ENCODE data around the gene IQCK.

The IQCK gene

GRCh38 chr16:19685176-19685575 is 32.9 kb upstream of the IQCK start:
- DNase-seq (ENCODE audit: low spot score) (no peak), ATAC-seq (ENCODE audit: low read depth) (no peak)
- no peak overlapping the region for H3K4me3 ChIP-seq (ENCODE audit: severe bottlenecking)
- no peaks in the 10 kb centered on the region for H3K27me3 ChIP-seq (ENCODE audit: insufficient read depth, poor library complexity, severe bottlenecking)
- TF ChIP-seq CTCF (IDR thresholded peaks at IDR 0.05; ENCODE audit: poor library complexity, severe bottlenecking) = no peak
- no peaks in the 10 kb centered on the region for H3K9me3 ChIP-seq (ENCODE audit: severe bottlenecking)
- no peaks in the 10 kb centered on the region for H3K4me1 ChIP-seq (ENCODE audit: insufficient read depth, poor library complexity, severe bottlenecking)
- H3K36me3 ChIP-seq (ENCODE audit: low read depth) = peaks cover 9% of the 10 kb centered on the region; the same call in 1 of the 2 replicates
- H3K27ac ChIP-seq (ENCODE audit: poor library complexity, severe bottlenecking) = no peak overlapping the region

GRCh38 chr16:19687279-19687678 is 30.8 kb upstream of the IQCK start:
- Histone ChIP-seq H3K36me3 (ENCODE audit: low read depth) (peaks cover 9% of the 10 kb centered on the region; the same call in 1 of the 2 replicates), H3K4me3 (ENCODE audit: severe bottlenecking) (no peak overlapping the region), H3K27me3 (ENCODE audit: insufficient read depth, poor library complexity, severe bottlenecking) (no peaks in the 10 kb centered on the region), H3K27ac (ENCODE audit: poor library complexity, severe bottlenecking) (no peak overlapping the region), H3K4me1 (ENCODE audit: insufficient read depth, poor library complexity, severe bottlenecking) (no peaks in the 10 kb centered on the region), H3K9me3 (ENCODE audit: severe bottlenecking) (no peaks in the 10 kb centered on the region)
- TF ChIP-seq CTCF (IDR thresholded peaks at IDR 0.05; ENCODE audit: poor library complexity, severe bottlenecking) = no peak
- ATAC-seq (ENCODE audit: low read depth) (no peak), DNase-seq (ENCODE audit: low spot score) (no peak)

GRCh38 chr16:19688396-19689024 is 29.6 kb upstream of the IQCK start:
- TF ChIP-seq CTCF (IDR thresholded peaks at IDR 0.05; ENCODE audit: poor library complexity, severe bottlenecking) = no peak
- H3K4me1 ChIP-seq (ENCODE audit: insufficient read depth, poor library complexity, severe bottlenecking) = no peaks in the 10 kb centered on the region
- no peak overlapping the region for H3K4me3 ChIP-seq (ENCODE audit: severe bottlenecking)
- H3K27ac ChIP-seq (ENCODE audit: poor library complexity, severe bottlenecking) = no peak overlapping the region
- H3K36me3 ChIP-seq (ENCODE audit: low read depth) = peaks cover 5% of the 10 kb centered on the region; the same call in 1 of the 2 replicates
- ATAC-seq (ENCODE audit: low read depth) (no peak), DNase-seq (ENCODE audit: low spot score) (no peak)
- H3K9me3 ChIP-seq (ENCODE audit: severe bottlenecking) = no peaks in the 10 kb centered on the region
- no peaks in the 10 kb centered on the region for H3K27me3 ChIP-seq (ENCODE audit: insufficient read depth, poor library complexity, severe bottlenecking)

GRCh38 chr16:19689342-19689741 is 28.7 kb upstream of the IQCK start:
- DNase-seq (ENCODE audit: low spot score) (no peak), ATAC-seq (ENCODE audit: low read depth) (no peak)
- Histone ChIP-seq H3K27me3 (ENCODE audit: insufficient read depth, poor library complexity, severe bottlenecking) (no peaks in the 10 kb centered on the region), H3K36me3 (ENCODE audit: low read depth) (no peaks in the 10 kb centered on the region), H3K4me3 (ENCODE audit: severe bottlenecking) (no peak overlapping the region), H3K4me1 (ENCODE audit: insufficient read depth, poor library complexity, severe bottlenecking) (no peaks in the 10 kb centered on the region), H3K9me3 (ENCODE audit: severe bottlenecking) (no peaks in the 10 kb centered on the region), H3K27ac (ENCODE audit: poor library complexity, severe bottlenecking) (no peak overlapping the region)
- TF ChIP-seq CTCF (IDR thresholded peaks at IDR 0.05; ENCODE audit: poor library complexity, severe bottlenecking) = no peak

GRCh38 chr16:19690196-19690595 is 27.9 kb upstream of the IQCK start:
- H3K27ac ChIP-seq (ENCODE audit: poor library complexity, severe bottlenecking) = no peak overlapping the region
- H3K27me3 ChIP-seq (ENCODE audit: insufficient read depth, poor library complexity, severe bottlenecking) = no peaks in the 10 kb centered on the region
- ATAC-seq (ENCODE audit: low read depth) (no peak), DNase-seq (ENCODE audit: low spot score) (no peak)
- no peaks in the 10 kb centered on the region for H3K4me1 ChIP-seq (ENCODE audit: insufficient read depth, poor library complexity, severe bottlenecking)
- no peaks in the 10 kb centered on the region for H3K9me3 ChIP-seq (ENCODE audit: severe bottlenecking)
- no peak overlapping the region for H3K4me3 ChIP-seq (ENCODE audit: severe bottlenecking)
- no peak for TF ChIP-seq CTCF (IDR thresholded peaks at IDR 0.05; ENCODE audit: poor library complexity, severe bottlenecking)
- no peaks in the 10 kb centered on the region for H3K36me3 ChIP-seq (ENCODE audit: low read depth)

Data from RWPE2 (cell line).